Limb (tissue), 2 donors: ENCODE data around the gene SLC2A3.
A peak's percentile ranks its signal among the peaks of the same experiment; 100 is the strongest.
"Not testable (repeated sequence)": the region's sequence is repeated elsewhere in the genome, so short reads cannot be mapped to it uniquely, and the experiment has no call there.

ENCODE experiments used
- DNase-seq, 2 donors: peaks; one replicate each; pipeline ENCODE4 v3.0.0-alpha.2; 2016; ENCODE audit errors: extremely low spot score in 2 of 2

Gene SLC2A3

DNA sequence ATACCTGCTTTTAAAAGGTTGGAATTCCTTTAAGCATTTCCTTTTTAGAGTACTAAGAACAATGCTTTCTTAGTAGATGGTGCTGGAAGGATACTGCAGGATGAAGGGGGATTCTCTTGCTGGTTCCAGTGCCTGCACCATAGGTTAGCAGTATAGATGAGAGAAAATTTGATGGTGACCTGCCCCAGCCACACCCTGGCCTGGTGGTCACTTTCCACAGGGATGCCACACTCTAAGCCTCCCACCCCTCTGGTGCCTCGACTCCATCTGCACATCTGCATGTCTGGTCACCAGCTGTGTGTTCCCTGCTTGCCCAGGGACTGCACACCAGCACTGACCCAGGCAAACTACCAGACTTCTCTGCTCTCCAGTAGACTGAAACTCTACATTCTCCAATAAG is 19.1 kb downstream of the SLC2A3 start:
- no peak for DNase-seq

DNA sequence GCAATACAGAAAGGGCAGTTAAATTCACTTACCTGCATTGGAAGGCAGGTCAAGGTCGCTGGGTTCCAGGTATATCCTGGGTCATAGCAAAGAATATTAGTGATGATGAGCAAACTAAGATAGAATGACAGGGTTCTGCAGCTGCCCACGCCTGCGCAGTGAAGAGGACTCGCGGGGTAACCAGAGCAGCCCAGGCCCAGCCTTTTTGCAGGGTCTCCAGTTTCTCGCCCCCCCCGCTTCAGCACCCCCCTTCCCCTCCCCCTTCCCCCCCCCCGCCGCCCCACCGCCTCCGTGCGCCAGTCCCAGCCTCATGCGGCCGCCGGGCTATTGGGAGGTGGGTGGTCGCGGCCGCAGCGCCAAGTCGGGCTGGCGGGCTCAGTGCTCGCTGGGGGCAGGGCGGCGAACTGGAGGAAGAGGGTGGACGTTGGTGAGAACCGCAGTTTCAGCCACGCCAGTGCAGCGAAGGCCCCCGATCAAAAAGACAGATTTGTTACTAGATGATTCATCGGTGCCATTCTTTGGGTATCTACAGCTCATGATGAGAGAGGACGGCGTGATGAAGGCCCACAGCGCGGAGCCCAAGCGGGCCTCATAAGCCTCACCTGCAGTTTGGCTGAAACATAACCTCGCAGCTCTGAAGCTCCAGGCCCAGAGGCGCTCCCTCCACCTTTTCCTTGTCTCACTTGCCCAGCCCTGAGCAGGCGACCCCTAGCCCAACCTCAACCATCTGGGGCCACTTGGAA is 20.2 kb downstream of the SLC2A3 start:
- DNase-seq: peak in 1 of 2 donors; percentile 65

DNA sequence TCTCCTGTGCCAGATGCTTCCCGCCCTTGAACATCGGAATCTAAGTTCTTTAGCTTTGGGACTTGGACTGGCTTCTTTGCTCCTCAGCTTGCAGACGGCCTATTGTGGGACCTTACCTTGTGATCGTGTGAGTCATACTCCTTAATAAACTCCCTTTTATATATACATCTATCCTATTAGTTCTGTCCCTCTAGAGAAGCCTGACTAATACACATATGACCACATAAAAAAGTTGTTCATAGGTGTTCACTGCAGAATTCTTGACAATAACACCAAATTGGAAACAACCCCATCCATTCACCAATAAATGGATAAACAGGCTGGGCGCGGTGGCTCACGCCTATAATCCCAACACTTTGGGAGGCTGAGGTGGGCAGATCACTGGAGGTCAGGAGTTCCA is 25.9 kb downstream of the SLC2A3 start:
- DNase-seq: not testable (repeated sequence)

DNA sequence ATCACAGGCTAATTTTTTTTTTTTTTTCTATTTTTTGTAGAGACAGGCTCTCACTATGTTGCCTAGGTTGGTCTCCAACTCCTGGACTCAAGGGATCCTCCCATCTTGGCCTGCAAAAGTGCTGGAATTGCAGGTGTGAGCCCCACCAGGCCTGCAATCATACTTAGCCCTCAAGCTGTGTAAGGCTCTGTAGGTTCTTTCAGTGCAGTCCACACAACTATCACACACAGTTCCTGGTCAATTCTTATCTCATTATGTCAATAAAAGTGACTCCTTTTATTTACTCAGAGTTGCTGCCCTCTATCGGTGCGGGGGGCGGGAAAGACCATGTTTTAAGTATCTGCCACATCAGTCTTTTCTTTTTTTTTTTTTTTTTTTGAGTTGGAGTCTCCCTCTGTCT is 29.0 kb downstream of the SLC2A3 start:
- no peak for DNase-seq

DNA sequence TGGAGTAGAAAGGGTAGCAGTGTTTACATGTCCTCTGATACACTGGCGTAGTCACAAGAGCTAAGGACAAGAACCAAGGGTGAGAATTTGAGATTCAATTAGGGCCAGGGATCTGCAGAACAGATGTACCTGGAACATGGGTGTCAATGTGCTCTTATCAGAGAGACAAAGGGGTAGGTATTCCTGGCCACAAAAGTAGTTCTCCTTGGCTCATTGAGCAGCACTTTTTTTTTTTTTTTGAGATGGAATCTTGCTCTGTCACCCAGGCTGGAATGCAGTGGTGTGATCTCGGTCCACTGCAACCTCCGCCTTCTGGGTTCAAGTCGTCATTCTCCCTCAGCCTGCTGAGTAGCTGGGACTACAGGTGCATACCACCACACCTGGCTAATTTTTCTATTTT is 29.7 kb downstream of the SLC2A3 start:
- DNase-seq: not testable (repeated sequence)

DNA sequence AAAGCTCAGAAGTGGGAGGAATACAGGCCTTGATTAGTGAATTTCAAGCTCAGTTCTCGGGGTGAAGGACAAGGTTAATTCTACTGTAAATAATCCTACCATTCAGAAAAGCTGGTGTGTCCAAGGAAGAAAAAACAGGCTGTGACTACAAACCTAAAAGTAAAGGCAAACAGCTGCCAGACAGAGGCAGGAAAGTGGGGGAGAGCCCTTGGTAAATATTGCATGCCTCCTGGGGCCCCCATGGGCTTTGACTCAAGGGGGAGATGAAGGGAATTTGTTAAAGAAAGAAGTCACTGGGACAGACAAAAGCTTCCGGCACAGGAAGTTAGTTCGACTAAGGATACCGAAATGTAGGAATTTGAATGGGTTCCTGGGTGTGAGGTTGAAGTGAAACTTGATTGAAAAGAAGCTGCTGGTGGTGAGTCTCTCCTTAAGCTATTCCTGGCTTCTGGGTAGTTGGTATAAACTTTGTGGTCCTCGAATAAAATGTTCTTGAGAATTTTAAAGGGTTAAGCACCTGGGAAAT is 30.3 kb downstream of the SLC2A3 start:
- DNase-seq: not testable (repeated sequence)

DNA sequence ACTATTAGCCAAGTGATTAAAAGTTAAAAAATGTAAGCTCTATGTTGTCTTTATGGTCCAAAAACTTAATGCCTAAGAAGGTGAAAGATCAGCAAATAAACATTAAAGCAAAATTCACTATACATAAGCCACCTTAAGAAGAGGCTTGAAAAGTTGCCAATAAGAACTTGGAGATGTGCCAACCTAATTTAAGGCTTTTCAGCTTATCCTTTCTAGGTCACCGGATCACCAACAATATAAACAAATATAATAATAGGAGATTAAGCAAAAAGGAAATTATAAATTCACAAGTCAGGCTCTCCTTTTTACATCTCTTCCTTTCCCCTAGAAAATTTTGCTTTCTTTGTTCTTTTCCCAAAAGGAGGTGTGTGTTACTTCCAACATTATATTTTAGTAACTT is 30.9 kb downstream of the SLC2A3 start:
- no peak for DNase-seq

DNA sequence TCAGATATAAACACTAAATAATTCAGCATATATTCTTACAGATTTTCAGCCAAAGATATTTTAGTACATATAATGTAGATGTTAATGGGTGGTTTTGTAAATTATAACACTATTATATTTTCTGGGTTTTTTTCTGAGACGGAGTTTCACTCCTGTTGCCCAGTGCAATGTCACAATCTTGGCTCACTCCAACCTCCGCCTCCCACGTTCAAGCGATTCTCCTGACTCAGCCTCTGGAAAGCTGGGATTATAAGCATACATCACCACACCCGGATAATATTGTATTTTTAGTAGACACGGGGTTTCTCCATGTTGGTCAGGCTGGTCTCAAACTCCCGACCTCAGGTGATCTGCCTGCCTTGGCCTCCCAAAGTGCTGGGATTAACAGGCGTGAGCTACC is 33.6 kb downstream of the SLC2A3 start:
- not testable (repeated sequence) for DNase-seq

DNA sequence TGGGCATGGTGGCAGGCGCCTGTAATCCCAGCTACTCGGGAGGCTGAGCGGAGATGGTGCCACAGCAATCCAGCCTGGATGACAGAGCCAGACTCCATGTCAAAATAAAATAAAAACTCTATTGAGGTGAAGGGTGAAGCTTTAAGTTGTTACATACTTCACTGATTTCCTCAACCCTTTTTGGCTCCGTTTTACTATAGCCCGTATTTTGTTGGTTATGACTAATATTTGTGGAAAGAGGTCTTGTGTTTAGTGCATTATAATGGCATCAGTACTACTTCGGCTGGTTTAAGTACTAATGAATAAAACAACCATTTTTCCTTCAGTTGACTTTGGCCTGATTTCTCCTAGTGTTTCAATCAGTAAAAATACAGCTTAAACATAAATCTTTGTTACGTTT is 36.2 kb downstream of the SLC2A3 start:
- DNase-seq: no peak

DNA sequence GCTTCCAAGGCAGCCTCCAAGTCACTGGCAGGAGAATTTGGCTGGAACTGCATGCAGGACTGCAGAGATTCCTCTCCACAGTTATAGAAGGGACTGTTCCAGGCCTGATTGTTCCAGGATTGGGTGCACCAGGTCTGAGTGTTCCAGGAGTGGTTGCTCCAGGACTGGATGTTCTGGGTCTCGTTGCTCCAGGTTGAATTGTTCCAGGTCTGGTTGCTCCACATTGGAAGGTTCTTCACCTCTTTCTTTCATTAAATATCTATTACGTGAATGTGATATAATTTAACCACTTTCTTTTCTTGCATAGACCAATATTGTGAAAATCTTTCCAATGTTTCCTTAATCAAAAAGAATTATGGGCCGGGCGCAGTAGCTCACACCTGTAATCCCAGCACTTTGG is 39.3 kb downstream of the SLC2A3 start:
- not testable (repeated sequence) for DNase-seq

DNA sequence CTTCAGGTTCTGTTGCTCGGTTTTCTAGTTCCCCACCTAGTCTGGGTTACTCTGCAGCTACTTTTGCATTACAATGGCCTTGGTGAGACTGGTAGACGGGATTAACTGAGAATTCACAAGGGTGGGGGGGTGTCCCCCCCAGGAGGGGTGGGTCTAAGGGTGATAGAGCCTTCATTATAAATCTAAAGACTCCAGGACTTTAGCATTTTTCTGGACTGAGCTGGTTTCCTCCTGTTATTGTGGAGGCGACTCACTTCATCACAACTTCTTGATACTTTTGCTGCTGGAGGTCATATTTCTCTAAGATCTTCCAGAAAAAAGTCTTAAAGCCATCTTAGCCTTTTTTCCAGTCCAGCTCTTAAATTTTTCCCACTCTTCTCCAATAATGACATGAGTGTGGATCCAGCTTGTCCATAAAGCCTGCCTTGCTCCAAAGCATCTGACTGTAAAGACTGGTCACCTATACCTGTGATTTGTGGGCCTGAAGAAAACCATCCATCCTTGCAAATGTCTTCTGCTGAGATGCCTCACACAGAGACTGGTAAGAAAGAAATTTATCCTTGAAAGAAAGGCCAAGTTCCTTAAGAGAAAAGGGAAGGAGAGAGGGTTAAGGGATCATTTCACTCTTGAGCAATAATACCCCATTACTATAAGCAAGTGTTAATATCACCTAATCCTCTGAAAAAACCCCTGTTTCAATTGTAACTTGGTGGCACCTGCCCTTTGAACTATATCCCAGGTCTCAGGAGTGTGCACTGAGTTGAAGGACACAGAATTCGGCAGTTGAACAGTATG is 43.6 kb downstream of the SLC2A3 start:
- DNase-seq: no peak

DNA sequence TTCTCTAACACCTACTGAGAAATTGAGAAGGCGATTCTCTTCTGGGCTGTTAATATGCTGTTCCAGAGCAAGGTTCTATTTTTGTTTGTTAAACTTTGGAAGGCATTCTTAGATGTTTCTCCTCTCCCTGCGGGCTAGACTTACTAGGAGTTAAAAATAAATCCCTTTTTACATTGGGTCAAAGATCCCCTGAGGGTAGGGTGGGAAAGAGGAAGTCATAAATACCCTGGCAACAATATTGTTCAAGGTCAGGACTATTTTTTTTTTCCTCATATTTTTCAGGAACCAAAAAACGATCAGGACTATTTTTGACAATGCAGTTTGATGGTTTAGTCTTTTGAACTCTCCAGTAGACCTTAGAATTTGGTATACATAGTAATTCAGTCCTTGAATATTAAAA is 51.3 kb downstream of the SLC2A3 start:
- DNase-seq: no peak

DNA sequence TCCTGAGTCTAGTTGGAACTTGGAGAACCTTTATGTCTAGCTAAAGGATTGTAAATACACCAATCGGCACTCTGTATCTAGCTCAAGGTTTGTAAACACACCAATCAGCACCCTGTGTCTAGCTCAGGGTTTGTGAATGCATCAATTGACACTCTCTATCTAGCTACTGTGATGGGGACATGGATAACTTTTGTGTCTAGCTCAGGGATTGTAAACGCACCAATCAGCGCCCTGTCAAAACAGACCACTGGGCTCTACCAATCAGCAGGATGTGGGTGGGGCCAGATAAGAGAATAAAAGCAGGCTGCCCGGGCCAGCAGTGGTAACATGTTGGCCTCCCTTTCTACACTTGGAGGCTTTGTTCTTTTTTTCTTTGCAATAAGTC is 54.3 kb downstream of the SLC2A3 start:
- DNase-seq: not testable (repeated sequence)

DNA sequence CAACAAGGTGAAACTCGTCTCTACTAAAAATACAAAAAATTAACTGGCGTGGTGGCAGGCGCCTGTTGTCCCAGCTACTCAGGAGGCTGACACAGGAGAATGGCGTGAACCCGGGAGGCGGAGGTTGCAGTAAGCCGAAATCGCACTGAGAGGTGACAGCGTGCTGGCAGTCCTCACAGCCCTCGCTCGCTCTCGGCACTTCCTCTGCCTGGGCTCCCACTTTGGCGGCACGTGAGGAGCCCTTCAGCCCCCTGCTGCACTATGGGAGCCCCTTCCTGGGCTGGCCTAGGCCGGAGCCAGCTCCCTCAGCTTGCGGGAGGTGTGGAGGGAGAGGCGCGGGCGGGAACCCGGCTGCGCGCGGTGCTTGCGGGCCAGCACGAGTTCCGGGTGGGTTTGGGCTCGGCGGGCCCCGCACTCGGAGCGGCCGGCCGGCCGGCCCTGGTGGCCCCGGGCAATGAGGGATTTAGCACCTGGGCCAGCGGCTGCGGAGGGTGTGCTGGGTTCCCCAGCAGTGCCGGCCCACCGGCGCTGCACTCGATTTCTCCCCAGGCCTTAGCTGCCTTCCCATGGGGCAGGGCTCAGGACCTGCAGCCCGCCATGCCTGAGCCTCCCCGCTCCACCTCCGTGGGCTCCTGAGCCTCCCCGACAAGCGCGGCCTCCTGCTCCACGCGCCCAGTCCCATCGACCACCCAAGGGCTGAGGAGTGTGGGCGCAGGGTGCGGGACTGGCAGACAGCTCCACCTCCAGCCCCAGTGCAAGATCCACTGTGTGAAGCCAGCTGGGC is 54.8 kb downstream of the SLC2A3 start:
- DNase-seq: not testable (repeated sequence)

DNA sequence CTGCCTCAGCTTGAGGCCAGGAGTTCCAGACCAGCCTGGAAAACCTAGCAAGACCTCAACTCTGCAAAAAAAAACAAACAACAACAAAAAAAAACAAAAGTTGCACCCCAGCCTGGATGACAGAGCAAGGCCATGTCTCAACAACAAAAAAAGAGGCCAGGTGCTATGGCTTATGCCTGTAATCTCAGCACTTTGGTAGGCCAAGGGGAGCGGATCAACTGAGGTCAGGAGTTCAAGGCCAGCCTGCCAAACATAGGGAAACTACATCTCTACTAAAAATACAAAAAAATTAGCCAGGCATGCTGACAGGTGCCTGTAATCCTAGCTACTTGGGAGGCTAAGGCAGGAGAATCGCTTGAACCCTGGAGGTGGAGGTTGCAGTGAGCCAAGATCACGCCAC is 56.7 kb downstream of the SLC2A3 start:
- no peak for DNase-seq

DNA sequence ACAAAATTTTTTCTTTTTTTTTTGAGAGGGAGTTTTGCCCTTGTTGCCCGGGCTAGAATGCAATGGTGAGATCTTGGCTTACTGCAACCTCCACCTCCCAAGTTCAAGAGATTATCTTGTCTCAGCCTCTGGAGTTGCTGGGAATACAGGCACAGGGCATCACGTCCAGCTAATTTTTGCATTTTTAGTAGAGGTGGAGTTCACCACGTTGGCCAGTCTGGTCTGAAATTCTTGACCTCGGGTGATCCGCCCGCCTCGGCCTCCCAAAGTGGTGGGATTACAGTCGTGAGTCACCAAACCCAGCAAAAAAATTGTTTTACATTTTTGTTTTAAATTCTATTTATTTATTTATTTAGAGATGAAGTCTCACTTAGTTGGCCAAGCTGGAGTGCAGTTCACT is 58.6 kb downstream of the SLC2A3 start:
- no peak for DNase-seq

DNA sequence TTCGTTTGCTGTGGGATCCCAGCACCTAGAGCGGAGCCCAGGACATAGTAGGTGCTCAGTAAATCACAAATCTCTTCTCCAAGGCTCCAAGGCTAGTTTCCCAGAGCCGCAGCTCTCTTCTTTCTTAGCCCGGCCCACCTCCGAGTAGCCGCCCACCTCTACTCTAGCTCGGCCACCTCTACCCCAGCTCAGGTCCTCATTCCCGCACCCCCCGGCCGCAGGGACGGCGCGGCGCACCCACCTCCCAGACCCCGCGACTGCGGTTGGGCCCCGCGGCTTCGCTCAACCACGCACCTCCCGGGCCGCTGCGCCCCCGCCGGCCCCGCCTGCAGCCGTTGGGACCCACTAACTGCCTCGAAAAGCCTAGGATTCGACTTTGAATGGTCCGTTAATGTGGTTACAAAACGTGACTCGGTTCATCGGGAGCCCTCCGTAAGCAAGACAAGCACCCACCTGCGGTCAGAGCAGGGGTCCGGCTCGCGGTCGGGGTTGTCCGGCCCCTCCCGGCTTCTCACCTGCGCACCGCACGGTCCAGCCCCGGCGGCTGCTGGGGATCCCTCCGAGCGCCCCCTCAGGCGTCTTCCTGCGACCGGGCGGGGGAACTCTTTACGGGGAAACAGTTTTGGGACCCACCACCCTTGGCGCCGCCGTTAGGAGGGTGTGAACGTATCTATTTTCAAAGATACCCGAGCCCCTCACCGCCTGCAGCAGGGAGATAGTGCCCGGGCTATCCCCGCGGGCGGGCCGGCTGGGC is 63.2 kb downstream of the SLC2A3 start, which contains the start of gene SLC2A14:
Gene SLC2A14 (minus strand): TSS at position 350 of the 754 bp plus-strand sequence. CDS start 3,035 bp downstream, outside the sequence.
- peak in 1 of 2 donors; percentile 33 for DNase-seq

DNA sequence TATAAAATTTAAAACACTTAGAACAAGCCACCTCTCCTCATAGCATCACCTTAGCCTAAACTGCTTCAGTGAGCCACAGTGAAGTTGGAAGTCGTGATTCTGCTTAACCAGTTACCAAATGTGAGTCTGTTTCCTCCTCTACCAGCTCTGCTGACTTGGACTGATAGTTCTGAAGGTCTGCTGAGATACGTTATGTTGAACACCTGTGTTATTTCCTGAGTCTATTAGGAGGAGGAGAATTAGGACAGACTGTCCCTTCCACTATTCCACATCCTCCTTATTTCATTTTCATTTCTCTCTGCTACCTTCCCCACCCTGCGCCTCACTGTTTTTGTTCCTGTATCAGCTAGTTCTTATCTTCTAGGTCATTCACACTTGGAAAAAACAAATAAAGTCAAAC is 65.7 kb downstream of the SLC2A3 start:
- DNase-seq: no peak
